HG02798 (cell line): ENCODE measurements around the gene RIPOR2.
A peak's percentile ranks its signal among the peaks of the same experiment; 100 is the strongest.
"Not testable (repeated sequence)": the region's sequence is repeated elsewhere in the genome, so short reads cannot be mapped to it uniquely, and the experiment has no call there.

ENCODE experiments used
- ATAC-seq: cut with Tn5 transposase; IDR thresholded peaks from one replicate; pipeline ENCODE4 v1.9.1; 2021; ENCODE audit warnings: mild to moderate bottlenecking; ENCODE audit not compliant: unreplicated experiment, poor library complexity

The RIPOR2 gene

GRCh38 chr6:24927277-24927955 lies 8.3 kb downstream of the RIPOR2 start:
- no peak for ATAC-seq

GRCh38 chr6:24926647-24927046 lies 9.1 kb downstream of the RIPOR2 start:
- ATAC-seq, result not testable (repeated sequence)

- ATAC-seq, result no peak
Measured at GRCh38 chr6:24926192-24926591, 9.6 kb downstream of the RIPOR2 start.

GRCh38 chr6:24925661-24926060 lies 10.1 kb downstream of the RIPOR2 start:
- ATAC-seq, result no peak

- no peak for ATAC-seq
Measured at GRCh38 chr6:24924580-24925356, 11.0 kb downstream of the RIPOR2 start.

- no peak for ATAC-seq
Measured at GRCh38 chr6:24923885-24924401, 11.8 kb downstream of the RIPOR2 start.

- ATAC-seq, result no peak
Measured at GRCh38 chr6:24922814-24923213, 12.9 kb downstream of the RIPOR2 start.

GRCh38 chr6:24922170-24922569 lies 13.6 kb downstream of the RIPOR2 start:
- ATAC-seq, result no peak

GRCh38 chr6:24920136-24920535 lies 15.6 kb downstream of the RIPOR2 start:
- no peak for ATAC-seq

- ATAC-seq, result peak; percentile 56
Measured at GRCh38 chr6:24919056-24919892, 16.5 kb downstream of the RIPOR2 start.

- ATAC-seq, result no peak
Measured at GRCh38 chr6:24918641-24919055, 17.1 kb downstream of the RIPOR2 start.

GRCh38 chr6:24916496-24916895 lies 19.3 kb downstream of the RIPOR2 start:
- ATAC-seq, result no peak

- ATAC-seq, result no peak
Measured at GRCh38 chr6:24915641-24916040, 20.1 kb downstream of the RIPOR2 start.

GRCh38 chr6:24914082-24914481 lies 21.7 kb downstream of the RIPOR2 start:
- not testable (repeated sequence) for ATAC-seq

GRCh38 chr6:24911796-24912382 lies 23.9 kb downstream of the RIPOR2 start:
- ATAC-seq, result no peak

- ATAC-seq, result peak; percentile 40
Measured at GRCh38 chr6:24910961-24911725, 24.6 kb downstream of the RIPOR2 start.

- peak; percentile 53 for ATAC-seq
Measured at GRCh38 chr6:24910331-24910960, 25.3 kb downstream of the RIPOR2 start.

GRCh38 chr6:24909241-24910216 lies 26.2 kb downstream of the RIPOR2 start:
- no peak for ATAC-seq
